ENCODE data around the gene KCNK4.

GRCh38 chr11:64343767-64344559 is 52.9 kb downstream of the KCNK4 start:
- TF ChIP-seq POLR2A (IDR thresholded peaks at IDR 0.05; ENCODE audit: low read depth, low read length) (no peak), POLR2AphosphoS5 (IDR thresholded peaks at IDR 0.05; ENCODE audit: insufficient read depth, low read depth, low read length) (no peak), CTCF (IDR thresholded peaks at IDR 0.05; ENCODE audit: extremely low read depth in 1 of 2, insufficient read depth in 1 of 2, low read depth in 1 of 2, low read length in 2 of 2) (peak in 1 of 2 donors; percentile 35), EZH2 (IDR thresholded peaks at IDR 0.05; ENCODE audit: borderline replicate concordance, low read depth, low read length, severe bottlenecking) (no peak), GATA2 (IDR thresholded peaks at IDR 0.05; ENCODE audit: insufficient read depth, insufficient read length, low read depth, low read length) (no peak)

All from endothelial cell of umbilical vein (primary cell).